Neural cell (in vitro differentiated cells): ENCODE results near the gene DNM3.

Experiments used
- CTCF ChIP-seq: fragments of 450-650 bp; IDR thresholded peaks from 2 replicates; pipeline ENCODE4 v1.5.1; 2014; ENCODE audit warnings: antibody characterized with exemption, mild to moderate bottlenecking, moderate library complexity; ENCODE audit not compliant: poor library complexity, severe bottlenecking
- EZH2 ChIP-seq: fragments of 200-600, 300-800 bp; shearing (Covaris generic), sonication (generic); IDR thresholded peaks from 2 replicates; pipeline ENCODE4 v1.6.1; 2014; ENCODE audit warnings: antibody characterized with exemption, low read length, borderline replicate concordance, mild to moderate bottlenecking; ENCODE audit not compliant: insufficient read depth, poor library complexity, severe bottlenecking
- POLR2AphosphoS5 ChIP-seq: IDR thresholded peaks from 2 replicates; pipeline ENCODE4 v1.6.1; 2012
- RAD21 ChIP-seq: fragments of 450-650 bp; conservative IDR thresholded peaks from 2 replicates; pipeline ENCODE4 v1.6.1; 2014; ENCODE audit warnings: antibody characterized with exemption, mild to moderate bottlenecking, moderate library complexity
- TAF1 ChIP-seq: IDR thresholded peaks from 2 replicates; pipeline ENCODE4 v1.6.1; 2012; ENCODE audit warnings: low read depth

GRCh38 chr1:172398193-172398592 lies 556.9 kb downstream of the DNM3 start:
- no peak for TF ChIP-seq POLR2AphosphoS5
- no peak for TF ChIP-seq CTCF
- TF ChIP-seq EZH2 = no peak
- no peak for TF ChIP-seq TAF1
- no peak for TF ChIP-seq RAD21
